ENCODE data around the gene TNFRSF19.

TNFRSF19 gene

DNA sequence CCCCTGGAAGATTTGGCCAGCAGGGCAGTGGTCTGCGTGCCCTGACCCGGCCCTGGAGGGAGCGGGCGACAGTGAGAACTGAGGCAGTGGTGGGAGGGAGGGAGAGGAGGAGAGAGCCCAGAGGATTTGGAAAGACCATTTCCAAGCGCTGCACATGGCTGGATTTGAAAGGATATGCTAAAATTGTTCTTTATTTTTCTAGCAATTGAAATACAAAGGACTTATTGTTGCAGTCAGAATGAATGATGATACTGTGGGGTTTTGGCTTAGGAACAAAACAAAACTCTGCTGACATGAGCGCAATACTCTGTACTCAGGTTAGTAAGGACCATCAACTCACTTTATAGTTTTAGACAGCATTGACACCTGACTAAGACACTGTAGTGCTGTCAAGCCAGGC, 69.5 kb downstream of the TNFRSF19 start:
- H3K4me3 ChIP-seq (ENCODE audit: low read depth, low read length), result no peak overlapping the region
- no peak for DNase-seq (ENCODE audit: low read depth)
- TF ChIP-seq, protein P1, sequence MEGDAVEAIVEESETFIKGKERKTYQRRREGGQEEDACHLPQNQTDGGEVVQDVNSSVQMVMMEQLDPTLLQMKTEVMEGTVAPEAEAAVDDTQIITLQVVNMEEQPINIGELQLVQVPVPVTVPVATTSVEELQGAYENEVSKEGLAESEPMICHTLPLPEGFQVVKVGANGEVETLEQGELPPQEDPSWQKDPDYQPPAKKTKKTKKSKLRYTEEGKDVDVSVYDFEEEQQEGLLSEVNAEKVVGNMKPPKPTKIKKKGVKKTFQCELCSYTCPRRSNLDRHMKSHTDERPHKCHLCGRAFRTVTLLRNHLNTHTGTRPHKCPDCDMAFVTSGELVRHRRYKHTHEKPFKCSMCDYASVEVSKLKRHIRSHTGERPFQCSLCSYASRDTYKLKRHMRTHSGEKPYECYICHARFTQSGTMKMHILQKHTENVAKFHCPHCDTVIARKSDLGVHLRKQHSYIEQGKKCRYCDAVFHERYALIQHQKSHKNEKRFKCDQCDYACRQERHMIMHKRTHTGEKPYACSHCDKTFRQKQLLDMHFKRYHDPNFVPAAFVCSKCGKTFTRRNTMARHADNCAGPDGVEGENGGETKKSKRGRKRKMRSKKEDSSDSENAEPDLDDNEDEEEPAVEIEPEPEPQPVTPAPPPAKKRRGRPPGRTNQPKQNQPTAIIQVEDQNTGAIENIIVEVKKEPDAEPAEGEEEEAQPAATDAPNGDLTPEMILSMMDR (IDR thresholded peaks at IDR 0.05; ENCODE audit: low read depth, low read length), result no peak
- TF ChIP-seq MYC (IDR thresholded peaks at IDR 0.05; ENCODE audit: low read depth, low read length) (no peak), POLR2A (IDR thresholded peaks at IDR 0.05; ENCODE audit: extremely low read depth, insufficient read length) (no peak)
- TF ChIP-seq, protein P2, sequence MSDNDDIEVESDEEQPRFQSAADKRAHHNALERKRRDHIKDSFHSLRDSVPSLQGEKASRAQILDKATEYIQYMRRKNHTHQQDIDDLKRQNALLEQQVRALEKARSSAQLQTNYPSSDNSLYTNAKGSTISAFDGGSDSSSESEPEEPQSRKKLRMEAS (IDR thresholded peaks at IDR 0.05; ENCODE audit: low read depth, low read length), result no peak

DNA sequence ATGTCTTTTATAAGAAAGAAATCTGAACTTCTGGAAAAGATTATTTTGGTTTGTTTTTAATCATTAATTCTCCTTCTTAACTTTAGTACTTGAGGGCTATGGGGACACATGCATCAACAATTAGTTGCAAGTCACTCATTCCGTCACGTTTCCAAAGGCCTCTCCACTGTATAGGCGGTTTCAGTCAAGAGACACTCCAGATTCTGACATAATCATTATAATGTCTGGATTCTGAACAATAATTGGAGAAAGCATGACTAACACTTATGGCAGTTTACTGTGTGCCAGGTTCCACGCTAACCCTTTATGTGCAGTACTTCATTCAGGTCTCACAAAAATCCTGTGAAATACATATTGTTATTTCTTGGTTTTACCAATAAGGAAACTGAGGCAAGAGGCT, 71.9 kb downstream of the TNFRSF19 start:
- no peak for DNase-seq (ENCODE audit: low read depth)
- no peak overlapping the region for H3K4me3 ChIP-seq (ENCODE audit: low read depth, low read length)
- TF ChIP-seq, protein P2 (IDR thresholded peaks at IDR 0.05; ENCODE audit: low read depth, low read length), result no peak
- TF ChIP-seq POLR2A (IDR thresholded peaks at IDR 0.05; ENCODE audit: extremely low read depth, insufficient read length) (no peak), MYC (IDR thresholded peaks at IDR 0.05; ENCODE audit: low read depth, low read length) (no peak)
- TF ChIP-seq, protein P1 (IDR thresholded peaks at IDR 0.05; ENCODE audit: low read depth, low read length), result no peak

DNA sequence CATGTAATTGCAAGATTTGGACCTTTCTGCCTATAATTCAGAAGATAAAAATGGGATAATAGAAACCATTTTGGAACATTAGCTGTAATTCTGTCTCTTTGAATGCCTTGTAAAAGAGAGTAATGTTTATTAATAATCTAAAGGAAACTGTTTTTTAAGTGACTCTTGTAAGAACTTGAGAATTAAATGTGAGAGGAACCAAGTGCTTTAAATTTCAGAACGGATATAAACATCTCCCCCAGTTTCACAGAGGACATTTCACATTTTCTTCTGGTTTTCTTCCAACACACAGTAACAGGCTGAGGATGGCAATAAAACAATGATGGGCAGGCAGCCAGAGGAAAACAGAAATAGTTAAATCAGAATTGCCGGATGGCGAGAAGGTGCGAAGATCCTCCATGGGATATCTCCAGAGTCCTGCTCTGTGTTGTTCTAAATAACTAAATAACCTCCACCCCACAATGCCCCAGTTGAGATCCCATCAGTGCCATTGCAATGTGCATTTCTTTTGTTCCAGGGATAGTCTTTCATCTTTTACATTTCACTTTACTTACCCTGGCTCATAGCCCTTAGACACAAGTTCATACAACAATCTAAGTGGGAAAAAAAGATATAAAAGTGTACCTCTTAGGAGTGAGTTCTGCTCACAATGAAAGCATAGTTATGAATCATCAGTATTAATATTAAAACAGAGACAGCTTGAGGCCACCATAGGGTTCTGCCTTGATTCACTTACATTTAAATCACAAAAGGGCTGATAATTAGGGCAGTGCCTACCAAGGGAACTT, 73.3 kb downstream of the TNFRSF19 start:
- no peak overlapping the region for H3K4me3 ChIP-seq (ENCODE audit: low read depth, low read length)
- no peak for DNase-seq (ENCODE audit: low read depth)
- TF ChIP-seq MYC (IDR thresholded peaks at IDR 0.05; ENCODE audit: low read depth, low read length) (no peak), POLR2A (IDR thresholded peaks at IDR 0.05; ENCODE audit: extremely low read depth, insufficient read length) (no peak)

DNA sequence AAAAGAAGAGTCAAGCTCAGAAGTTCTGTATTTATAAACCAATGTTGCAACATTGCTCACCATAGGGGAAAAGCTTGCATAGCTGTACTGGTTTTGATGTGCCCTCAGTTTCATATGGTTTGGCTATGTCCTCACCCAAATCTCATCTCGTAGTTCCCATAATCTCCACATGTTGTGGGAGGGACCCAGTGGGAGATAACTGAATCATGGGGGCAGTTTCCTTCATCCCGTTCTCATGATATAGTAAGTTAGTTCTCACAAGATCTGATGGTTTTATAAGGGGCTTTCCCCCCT, 73.9 kb downstream of the TNFRSF19 start:
- TF ChIP-seq MYC (IDR thresholded peaks at IDR 0.05; ENCODE audit: low read depth, low read length) (no peak), POLR2A (IDR thresholded peaks at IDR 0.05; ENCODE audit: extremely low read depth, insufficient read length) (no peak)
- TF ChIP-seq, protein P2 (IDR thresholded peaks at IDR 0.05; ENCODE audit: low read depth, low read length), result no peak
- TF ChIP-seq, protein P1 (IDR thresholded peaks at IDR 0.05; ENCODE audit: low read depth, low read length), result no peak
- no peak overlapping the region for H3K4me3 ChIP-seq (ENCODE audit: low read depth, low read length)
- DNase-seq (ENCODE audit: low read depth), result peak; percentile 17

DNA sequence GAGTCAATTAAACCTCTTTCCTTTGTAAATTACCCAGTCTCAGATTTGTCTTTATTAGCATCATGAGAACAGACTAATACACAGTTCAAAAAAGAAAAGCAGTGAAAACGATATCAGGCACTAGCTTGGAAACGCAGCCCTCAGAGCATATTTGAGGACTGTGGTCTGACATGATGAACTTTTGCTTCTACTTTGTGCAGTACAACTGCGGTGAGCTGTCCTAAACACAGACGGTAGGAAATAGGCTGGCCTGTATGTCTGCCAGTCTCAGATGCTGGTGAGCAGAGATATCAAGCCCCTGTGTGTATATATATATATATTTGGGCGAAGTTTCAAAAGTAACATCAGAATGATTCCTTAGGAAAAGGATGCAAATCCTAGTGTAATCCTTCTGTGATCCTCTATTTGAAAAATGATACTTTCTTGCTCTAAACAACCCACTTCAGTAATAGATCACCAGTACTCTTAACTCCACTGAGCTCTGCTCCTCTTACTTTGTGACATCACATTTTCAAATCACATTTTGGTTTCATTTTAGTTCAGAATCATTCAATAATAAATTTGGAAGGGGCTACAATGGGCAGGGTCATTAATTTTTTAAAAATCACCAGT, 74.4 kb downstream of the TNFRSF19 start:
- H3K4me3 ChIP-seq (ENCODE audit: low read depth, low read length), result no peak overlapping the region
- no peak for DNase-seq (ENCODE audit: low read depth)
- TF ChIP-seq, protein P2 (IDR thresholded peaks at IDR 0.05; ENCODE audit: low read depth, low read length), result no peak
- TF ChIP-seq, protein P1 (IDR thresholded peaks at IDR 0.05; ENCODE audit: low read depth, low read length), result no peak
- TF ChIP-seq MYC (IDR thresholded peaks at IDR 0.05; ENCODE audit: low read depth, low read length) (no peak), POLR2A (IDR thresholded peaks at IDR 0.05; ENCODE audit: extremely low read depth, insufficient read length) (no peak)

DNA sequence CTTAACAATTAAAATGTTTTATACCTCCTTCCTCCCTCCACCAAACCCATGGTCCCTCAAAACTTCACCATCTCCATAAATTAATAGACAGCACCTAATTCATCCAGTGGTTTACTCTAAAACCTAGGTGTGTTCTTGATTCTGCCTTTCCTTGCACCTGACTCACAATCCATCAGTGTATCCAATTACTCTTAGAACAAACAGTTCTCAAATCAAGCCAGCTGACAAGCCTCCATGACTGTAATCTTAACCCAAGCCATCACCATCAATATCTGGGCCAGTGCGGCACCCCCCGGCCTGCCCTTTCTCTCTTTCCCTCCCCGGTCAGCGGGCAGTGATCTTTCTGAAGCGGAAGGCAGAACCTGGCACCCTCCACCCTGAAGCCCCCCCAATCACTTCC, 75.6 kb downstream of the TNFRSF19 start:
- no peak for DNase-seq (ENCODE audit: low read depth)
- TF ChIP-seq MYC (IDR thresholded peaks at IDR 0.05; ENCODE audit: low read depth, low read length) (no peak), POLR2A (IDR thresholded peaks at IDR 0.05; ENCODE audit: extremely low read depth, insufficient read length) (no peak)
- TF ChIP-seq, protein P1 (IDR thresholded peaks at IDR 0.05; ENCODE audit: low read depth, low read length), result no peak
- TF ChIP-seq, protein P2 (IDR thresholded peaks at IDR 0.05; ENCODE audit: low read depth, low read length), result no peak

More for the DNA sequence above, 75.6 kb downstream of the TNFRSF19 start:
- H3K4me3 ChIP-seq (ENCODE audit: low read depth, low read length), result no peak overlapping the region
